Ramos (cell line): ENCODE data around the gene TBC1D22B.

ENCODE experiments used
- in situ Hi-C: fragments of 300-500 bp; cut with MboI; formaldehyde crosslinking; loops from one replicate; pipeline ENCODE4 v1.14.3; 2022; ENCODE audit warnings: low sequenced_read_pairs; ENCODE audit not compliant: unreplicated experiment

TBC1D22B gene

GRCh38 chr6:37376078-37376743 lies 118.6 kb downstream of the TBC1D22B start:
- in situ Hi-C loops: no loop called here

- in situ Hi-C loops: no loop called here
Observed at GRCh38 chr6:37381579-37381978, 124.0 kb downstream of the TBC1D22B start.
